Body of pancreas (tissue), 4 donors: ENCODE measurements around the gene SAMD9L.

Experiments
- CTCF ChIP-seq, 7 experiments: fragments of 450-650 bp in 4 of 7; fragments of 200-600 bp in 3 of 7; sonication (generic) in 3 of 7; IDR thresholded peaks; one replicate each; pipeline ENCODE4 v1.5.1; 2016 to 2019; ENCODE audit warnings: antibody characterized with exemption in 7 of 7
- POLR2A ChIP-seq, 3 donors: fragments of 450-650 bp; IDR thresholded peaks; one replicate each; pipeline ENCODE4 v1.6.1; 2016; ENCODE audit warnings: antibody characterized with exemption in 3 of 3, mild to moderate bottlenecking in 2 of 3

- TF ChIP-seq CTCF (IDR thresholded peaks at IDR 0.05), result no peak
- no peak for TF ChIP-seq POLR2A (IDR thresholded peaks at IDR 0.05)
These were observed at the start of gene SAMD9L for GRCh38 chr7:93148144-93148543.
